ENCODE measurements around the gene AATK. TPM values are rescaled to one million over a fixed set of nuclear protein-coding genes. Genes with fewer than 3 reads are reported as not detected.

AATK gene
- total and polyA plus RNA-seq, 12 donors = 1.5 to 8.5 (median 6.2) TPM

GRCh38 chr17:81194225-81194760, 28.3 kb upstream of the AATK start:
- intact Hi-C loops (cut with DNase I) = loop anchor here in 3 of 10 donors (10.0 kb wide), 1 partner anchor 49 kb away; no protein-coding TSS in a partner anchor
- Histone ChIP-seq H3K9me3 (no peaks in the 10 kb centered on the region), H3K36me3 (peaks cover 0 to 42% (median 0%) of the 10 kb centered on the region in 9 donors), H3K27ac (no peak overlapping the region), H3K4me3 (no peak overlapping the region), H3K4me1 (peaks cover 0 to 41% (median 20%) of the 10 kb centered on the region in 9 donors), H3K27me3 (no peaks in the 10 kb centered on the region)
- WGBS, 2 donors = 87 to 89% methylated on average over 19 to 21 of the region's 21 CpGs
- TF ChIP-seq, protein P1, sequence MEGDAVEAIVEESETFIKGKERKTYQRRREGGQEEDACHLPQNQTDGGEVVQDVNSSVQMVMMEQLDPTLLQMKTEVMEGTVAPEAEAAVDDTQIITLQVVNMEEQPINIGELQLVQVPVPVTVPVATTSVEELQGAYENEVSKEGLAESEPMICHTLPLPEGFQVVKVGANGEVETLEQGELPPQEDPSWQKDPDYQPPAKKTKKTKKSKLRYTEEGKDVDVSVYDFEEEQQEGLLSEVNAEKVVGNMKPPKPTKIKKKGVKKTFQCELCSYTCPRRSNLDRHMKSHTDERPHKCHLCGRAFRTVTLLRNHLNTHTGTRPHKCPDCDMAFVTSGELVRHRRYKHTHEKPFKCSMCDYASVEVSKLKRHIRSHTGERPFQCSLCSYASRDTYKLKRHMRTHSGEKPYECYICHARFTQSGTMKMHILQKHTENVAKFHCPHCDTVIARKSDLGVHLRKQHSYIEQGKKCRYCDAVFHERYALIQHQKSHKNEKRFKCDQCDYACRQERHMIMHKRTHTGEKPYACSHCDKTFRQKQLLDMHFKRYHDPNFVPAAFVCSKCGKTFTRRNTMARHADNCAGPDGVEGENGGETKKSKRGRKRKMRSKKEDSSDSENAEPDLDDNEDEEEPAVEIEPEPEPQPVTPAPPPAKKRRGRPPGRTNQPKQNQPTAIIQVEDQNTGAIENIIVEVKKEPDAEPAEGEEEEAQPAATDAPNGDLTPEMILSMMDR (IDR thresholded peaks at IDR 0.05) = no peak
- DNase-seq (no peak), ATAC-seq (no peak)

DNA sequence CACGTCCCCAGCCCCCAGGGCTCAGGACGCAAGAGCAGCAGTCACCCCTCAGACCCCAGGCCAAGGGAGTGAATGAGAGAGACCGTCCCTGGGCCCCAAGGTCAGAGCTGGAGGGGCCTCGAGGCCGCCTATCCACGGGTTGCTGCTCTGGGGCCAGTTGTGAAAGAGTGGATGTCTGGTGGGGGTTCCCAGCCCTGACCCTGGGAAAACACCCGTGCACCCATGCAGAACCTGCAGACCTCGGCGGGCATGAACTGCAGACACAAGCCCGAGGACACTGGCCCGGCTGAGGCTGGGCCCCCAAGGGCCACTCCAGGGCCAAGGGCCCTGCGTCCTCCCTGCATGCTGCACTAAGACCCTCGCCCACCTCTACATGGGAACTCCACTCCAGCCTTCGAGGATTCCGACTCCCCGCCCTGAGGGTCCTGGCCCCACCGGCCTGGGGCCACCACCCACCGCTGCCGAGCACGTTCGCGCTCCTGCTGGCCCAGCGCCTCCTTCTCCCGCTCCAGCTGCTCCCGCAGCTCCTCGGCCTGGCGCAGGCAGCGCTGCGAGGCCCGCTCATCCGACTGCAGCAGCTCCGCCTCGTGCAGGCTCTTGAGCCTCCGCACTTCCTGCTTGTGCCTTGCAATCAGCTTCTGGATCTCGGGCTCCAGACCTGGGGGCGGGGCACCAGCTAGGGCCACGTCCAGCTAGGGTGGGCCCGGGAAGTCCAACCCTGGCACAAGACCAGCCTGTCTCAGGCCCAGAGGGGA, 27.6 kb upstream of the AATK start:
- H3K4me1 ChIP-seq = peaks cover 0 to 35% (median 20%) of the 10 kb centered on the region in 9 donors
- 87 to 91% methylated on average over 38 of the region's 38 CpGs for WGBS, 2 donors
- ATAC-seq (no peak), DNase-seq (no peak)
- no peaks in the 10 kb centered on the region for H3K27me3 ChIP-seq
- H3K36me3 ChIP-seq = peaks cover 0 to 35% (median 0%) of the 10 kb centered on the region in 9 donors
- no peak overlapping the region for H3K27ac ChIP-seq
- intact Hi-C loops (cut with DNase I) = loop anchor here in 3 of 10 donors (10.0 kb wide), 1 partner anchor 49 kb away; no protein-coding TSS in a partner anchor
- TF ChIP-seq, protein P1 (IDR thresholded peaks at IDR 0.05) = no peak
- H3K4me3 ChIP-seq = no peak overlapping the region
- H3K9me3 ChIP-seq = no peaks in the 10 kb centered on the region

DNA sequence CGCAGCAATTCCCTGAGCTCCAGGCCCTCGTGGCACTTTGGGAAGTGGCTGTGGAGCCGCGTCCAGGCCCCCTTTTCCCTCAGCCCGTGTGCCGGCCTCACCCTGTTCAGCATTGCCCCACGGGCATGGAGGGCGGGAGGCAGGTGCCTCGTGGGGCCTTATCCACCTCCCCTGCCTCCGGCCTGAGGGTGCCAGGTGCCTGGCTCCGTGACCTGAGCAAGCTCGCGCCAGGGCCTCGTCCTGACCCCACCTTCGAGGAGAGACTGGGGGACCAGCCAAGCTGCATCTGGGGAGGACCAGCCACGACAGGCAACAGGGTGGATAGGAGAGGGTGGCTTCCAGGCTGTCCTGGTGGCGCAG, 27.0 kb upstream of the AATK start:
- intact Hi-C loops (cut with DNase I) = loop anchor here in 3 of 10 donors (10.0 kb wide), 1 partner anchor 48 kb away; no protein-coding TSS in a partner anchor
- WGBS, 2 donors = 93 to 95% methylated on average over 17 of the region's 17 CpGs
- DNase-seq = no peak

DNA sequence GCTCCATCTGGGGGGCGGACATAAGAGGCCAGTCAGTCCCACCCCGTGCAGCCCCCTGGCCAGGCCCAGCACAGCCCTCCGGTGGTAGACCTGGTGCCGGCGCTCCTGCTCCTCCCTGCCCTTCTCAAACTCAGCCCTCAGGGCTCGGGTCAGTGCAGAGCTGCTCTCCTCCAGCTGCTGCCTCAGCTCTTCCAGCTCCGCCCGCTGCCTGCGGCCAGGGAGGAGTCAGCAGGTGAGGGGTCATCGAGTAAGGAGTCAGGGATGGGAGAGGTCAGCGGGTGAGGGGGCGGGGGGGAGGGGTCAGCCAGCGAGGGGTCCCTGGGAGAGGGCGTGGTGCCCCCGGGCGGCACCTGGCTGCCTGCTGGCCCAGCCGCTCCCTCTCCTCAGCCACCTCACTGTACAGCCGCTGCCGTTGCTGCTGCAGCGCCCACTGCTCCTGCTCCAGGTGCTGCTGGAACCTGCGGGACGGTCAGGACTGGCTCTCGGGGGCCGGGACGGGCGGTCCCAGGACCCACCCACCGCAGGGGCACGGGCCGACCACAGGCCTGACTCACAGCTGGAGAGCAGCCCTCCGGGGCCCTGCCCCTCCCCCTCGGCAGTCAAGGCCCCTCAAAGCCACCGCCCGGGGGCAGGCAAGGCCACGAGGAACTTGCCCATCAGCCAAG, 26.5 kb upstream of the AATK start:
- ATAC-seq = no peak
- peaks cover 0 to 24% (median 0%) of the 10 kb centered on the region in 9 donors for H3K36me3 ChIP-seq

More for the DNA sequence above, 27.0 kb upstream of the AATK start:
- no peak overlapping the region for H3K27ac ChIP-seq
- peaks cover 0 to 29% (median 0%) of the 10 kb centered on the region in 9 donors for H3K36me3 ChIP-seq
- peaks cover 0 to 34% (median 20%) of the 10 kb centered on the region in 9 donors for H3K4me1 ChIP-seq
- TF ChIP-seq, protein P1 (IDR thresholded peaks at IDR 0.05) = no peak
- no peak overlapping the region for H3K4me3 ChIP-seq
- no peak for ATAC-seq
- H3K9me3 ChIP-seq = no peaks in the 10 kb centered on the region
- no peaks in the 10 kb centered on the region for H3K27me3 ChIP-seq

More for the DNA sequence above, 26.5 kb upstream of the AATK start:
- peaks cover 0 to 31% (median 20%) of the 10 kb centered on the region in 9 donors for H3K4me1 ChIP-seq
- H3K27ac ChIP-seq = no peak overlapping the region
- intact Hi-C loops (cut with DNase I) = loop anchor here in 3 of 10 donors (10.0 kb wide), 1 partner anchor 48 kb away; no protein-coding TSS in a partner anchor
- TF ChIP-seq, protein P1 (IDR thresholded peaks at IDR 0.05) = no peak
- 85 to 91% methylated on average over 25 to 34 of the region's 34 CpGs for WGBS, 2 donors
- DNase-seq = no peak
- no peaks in the 10 kb centered on the region for H3K27me3 ChIP-seq
- H3K4me3 ChIP-seq = no peak overlapping the region
- H3K9me3 ChIP-seq = no peaks in the 10 kb centered on the region
